HEK293T (cell line): ENCODE results near the gene CLIC4.

Experiments used
- BHLHE40 ChIP-seq: fragments of 450-650 bp; IDR thresholded peaks from 2 replicates; pipeline ENCODE4 v1.6.1; 2016; ENCODE audit warnings: mild to moderate bottlenecking, moderate library complexity, borderline replicate concordance
- ELF4 ChIP-seq: fragments of 450-650 bp; IDR thresholded peaks from 2 replicates; pipeline ENCODE4 v1.6.1; 2017; ENCODE audit warnings: antibody characterized with exemption
- FOXA1 ChIP-seq: fragments of 450-650 bp; IDR thresholded peaks from 2 replicates; pipeline ENCODE4 v1.6.1; 2016; ENCODE audit warnings: mild to moderate bottlenecking
- FOXK2 ChIP-seq: fragments of 450-650 bp; IDR thresholded peaks from 2 replicates; pipeline ENCODE4 v1.6.1; 2016; ENCODE audit warnings: mild to moderate bottlenecking
- FOXM1 ChIP-seq: fragments of 450-650 bp; IDR thresholded peaks from 2 replicates; pipeline ENCODE4 v1.6.1; 2017; ENCODE audit warnings: mild to moderate bottlenecking, borderline replicate concordance
- L3MBTL2 ChIP-seq: fragments of 450-650 bp; conservative IDR thresholded peaks from 2 replicates; pipeline ENCODE4 v1.6.1; 2016; ENCODE audit warnings: mild to moderate bottlenecking
- NFRKB ChIP-seq: fragments of 450-650 bp; IDR thresholded peaks from 2 replicates; pipeline ENCODE4 v1.6.1; 2016; ENCODE audit warnings: mild to moderate bottlenecking, moderate library complexity
- SP1 ChIP-seq: fragments of 450-650 bp; IDR thresholded peaks from 2 replicates; pipeline ENCODE4 v1.6.1; 2017
- SUZ12 ChIP-seq: fragments of 450-650 bp; IDR thresholded peaks from 2 replicates; pipeline ENCODE4 v1.6.1; 2016; ENCODE audit warnings: mild to moderate bottlenecking

DNA sequence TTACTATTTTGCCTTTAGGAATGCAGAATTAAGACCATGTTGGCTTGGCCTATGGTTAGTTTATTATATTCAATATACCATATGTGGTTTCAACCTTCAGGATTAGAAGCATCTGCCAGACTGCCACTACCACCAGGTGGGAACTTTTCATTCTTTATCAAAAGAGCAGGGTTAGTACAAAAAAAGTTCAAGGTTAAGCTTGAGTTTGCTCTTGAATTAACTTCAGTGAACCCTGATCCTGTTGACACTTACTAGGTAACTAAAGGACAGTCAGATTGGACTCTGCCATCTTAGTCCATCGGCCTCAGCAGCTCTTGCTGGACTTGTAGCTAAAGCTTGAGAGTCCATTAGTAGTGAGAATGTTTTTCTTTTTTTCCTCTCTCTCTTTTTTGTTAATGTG is 22.1 kb downstream of the CLIC4 start:
- TF ChIP-seq FOXK2 (no peak), FOXA1 (no peak), SP1 (no peak), BHLHE40 (no peak), L3MBTL2 (no peak), SUZ12 (no peak), ELF4 (no peak), FOXM1 (no peak), NFRKB (no peak)
